Uterus (tissue), 4 donors: ENCODE measurements around the gene DYNC1H1. TPM values are rescaled to one million over a fixed set of nuclear protein-coding genes. Genes with fewer than 3 reads are reported as not detected.

ENCODE experiments used
- DNase-seq, 2 donors: peaks; one replicate each; pipeline ENCODE4 v3.0.0-alpha.2; 2019 to 2020
- H3K27ac ChIP-seq, 2 donors: fragments of 200-600 bp; sonication (generic); 1 replicate in 1 of 2; 2 replicates in 1 of 2; pipeline ENCODE4 v1.5.1; 2016 to 2018
- H3K27me3 ChIP-seq, 2 donors: fragments of 200-600 bp; sonication (generic); one replicate each; pipeline ENCODE4 v1.5.1; 2018 to 2019; ENCODE audit warnings: control low read depth in 1 of 2
- H3K36me3 ChIP-seq, 2 donors: fragments of 200-600 bp; sonication (generic); one replicate each; pipeline ENCODE4 v1.5.1; 2019; ENCODE audit warnings: control low read depth in 1 of 2
- H3K4me1 ChIP-seq, 2 donors: fragments of 200-600 bp; sonication (generic); one replicate each; pipeline ENCODE4 v1.5.1; 2018 to 2019; ENCODE audit warnings: control low read depth in 1 of 2
- H3K4me3 ChIP-seq, 2 donors: fragments of 200-600 bp; sonication (generic); 1 replicate in 1 of 2; 2 replicates in 1 of 2; pipeline ENCODE4 v1.5.1; 2018 to 2019; ENCODE audit warnings: mild to moderate bottlenecking in 1 of 2
- H3K9me3 ChIP-seq, 2 donors: fragments of 200-600 bp; sonication (generic); one replicate each; pipeline ENCODE4 v1.5.1; 2019; ENCODE audit warnings: control low read depth in 1 of 2
- CTCF ChIP-seq, 4 experiments: fragments of 200-600 bp in 2 of 4; fragments of 450-650 bp in 2 of 4; sonication (generic) in 2 of 4; IDR thresholded peaks; one replicate each; pipeline ENCODE4 v1.5.1; 2016 to 2019; ENCODE audit warnings: antibody characterized with exemption in 4 of 4, mild to moderate bottlenecking in 2 of 4, moderate library complexity in 1 of 4
- POLR2A ChIP-seq, 2 donors: fragments of 450-650 bp; IDR thresholded peaks; one replicate each; pipeline ENCODE4 v1.6.1; 2016; ENCODE audit warnings: antibody characterized with exemption in 2 of 2, mild to moderate bottlenecking in 1 of 2, moderate library complexity in 1 of 2
- intact Hi-C: fragments of 100-400 bp; cut with DNase I; formaldehyde crosslinking; loops from one replicate; pipeline ENCODE4 v1.15.1; 2023; ENCODE audit warnings: low total_unique reads
- total RNA-seq, 4 donors: library from RNA; depleted of rRNA in 3 of 4; stranded (reverse); fragments of >200 nt in 3 of 4; gene quantifications; one replicate each; pipeline versions ENCODE4 v1.1.0 to v1.2.4, GENCODE V29; 2014 to 2023
- donor health status: DM: yes; HTN: yes; CAD: no.

Gene DYNC1H1
- total RNA-seq, 4 donors from 2014 or later = 251 to 634 (median 479) TPM

- Histone ChIP-seq H3K27me3 (no peaks in the 10 kb centered on the region), H3K36me3 (no peaks in the 10 kb centered on the region), H3K4me1 (no peaks in the 10 kb centered on the region), H3K27ac (no peak overlapping the region), H3K9me3 (no peaks in the 10 kb centered on the region), H3K4me3 (no peak overlapping the region)
- DNase-seq = no peak
- intact Hi-C loops = no loop called here
- TF ChIP-seq POLR2A (IDR thresholded peaks at IDR 0.05) = no peak
- no peak for TF ChIP-seq CTCF (IDR thresholded peaks at IDR 0.05)
These were observed 69.9 kb downstream of the DYNC1H1 start for GRCh38 chr14:102034301-102034700.

GRCh38 chr14:102035914-102036313 lies 71.5 kb downstream of the DYNC1H1 start:
- intact Hi-C loops = no loop called here
- DNase-seq = no peak
- Histone ChIP-seq H3K27me3 (no peaks in the 10 kb centered on the region), H3K4me3 (no peak overlapping the region), H3K9me3 (no peaks in the 10 kb centered on the region), H3K4me1 (no peaks in the 10 kb centered on the region), H3K27ac (no peak overlapping the region), H3K36me3 (no peaks in the 10 kb centered on the region)
- TF ChIP-seq CTCF (IDR thresholded peaks at IDR 0.05) (no peak), POLR2A (IDR thresholded peaks at IDR 0.05) (no peak)

GRCh38 chr14:102037686-102038085 lies 73.3 kb downstream of the DYNC1H1 start:
- Histone ChIP-seq H3K27ac (no peak overlapping the region), H3K4me1 (no peaks in the 10 kb centered on the region), H3K4me3 (no peak overlapping the region), H3K27me3 (no peaks in the 10 kb centered on the region), H3K36me3 (no peaks in the 10 kb centered on the region), H3K9me3 (no peaks in the 10 kb centered on the region)
- intact Hi-C loops = no loop called here
- DNase-seq = no peak
- TF ChIP-seq POLR2A (IDR thresholded peaks at IDR 0.05) (no peak), CTCF (IDR thresholded peaks at IDR 0.05) (no peak)

- H3K27ac ChIP-seq = no peak overlapping the region
- H3K4me3 ChIP-seq = no peak overlapping the region
- H3K36me3 ChIP-seq = peaks cover 0 to 3% of the 10 kb centered on the region in 2 donors
- no peaks in the 10 kb centered on the region for H3K27me3 ChIP-seq
- no peak for DNase-seq
- H3K9me3 ChIP-seq = no peaks in the 10 kb centered on the region
- intact Hi-C loops = no loop called here
- TF ChIP-seq POLR2A (IDR thresholded peaks at IDR 0.05) (no peak), CTCF (IDR thresholded peaks at IDR 0.05) (no peak)
- no peaks in the 10 kb centered on the region for H3K4me1 ChIP-seq
These were observed 74.8 kb downstream of the DYNC1H1 start for GRCh38 chr14:102039157-102039556.

- intact Hi-C loops = loop anchor here (10.0 kb wide), 1 partner anchor 55 kb away; no protein-coding TSS in a partner anchor
- Histone ChIP-seq H3K4me3 (no peak overlapping the region), H3K4me1 (no peaks in the 10 kb centered on the region), H3K36me3 (peaks cover 0 to 3% of the 10 kb centered on the region in 2 donors), H3K9me3 (no peaks in the 10 kb centered on the region), H3K27me3 (no peaks in the 10 kb centered on the region), H3K27ac (no peak overlapping the region)
- TF ChIP-seq POLR2A (IDR thresholded peaks at IDR 0.05) = no peak
- no peak for TF ChIP-seq CTCF (IDR thresholded peaks at IDR 0.05)
- DNase-seq = no peak
These were observed 75.8 kb downstream of the DYNC1H1 start for GRCh38 chr14:102040153-102040552.
